GM10266 (cell line): ENCODE measurements around the gene MDK.

Experiments used
- DNase-seq: peaks from one replicate; pipeline ENCODE4 v3.0.0; 2012; ENCODE audit errors: extremely low spot score
- CTCF ChIP-seq: IDR thresholded peaks from 2 replicates; pipeline ENCODE4 v1.5.1; 2012; ENCODE audit warnings: mild to moderate bottlenecking, low read depth; ENCODE audit not compliant: control insufficient read depth, insufficient read depth; ENCODE audit errors: missing control alignments

MDK gene

GRCh38 chr11:46341454-46341853 lies 40.0 kb upstream of the MDK start:
- no peak for DNase-seq
- TF ChIP-seq CTCF = no peak

GRCh38 chr11:46342239-46342638 lies 39.2 kb upstream of the MDK start:
- no peak for DNase-seq
- no peak for TF ChIP-seq CTCF

GRCh38 chr11:46343520-46343919 lies 37.9 kb upstream of the MDK start:
- no peak for DNase-seq
- no peak for TF ChIP-seq CTCF

- peak; percentile 69 for DNase-seq
- TF ChIP-seq CTCF = peak; percentile 33
These were observed 36.3 kb upstream of the MDK start for GRCh38 chr11:46345131-46345597.

- no peak for DNase-seq
- no peak for TF ChIP-seq CTCF
These were observed 35.5 kb upstream of the MDK start for GRCh38 chr11:46345881-46346484.

GRCh38 chr11:46346886-46347636 lies 34.4 kb upstream of the MDK start, which contains the start of gene DGKZ:
Gene DGKZ (plus strand): TSS chr11:46347463. CDS start chr11:46347660, 197 bp downstream.
- peak; percentile 96 for DNase-seq
- peak; percentile 99 for TF ChIP-seq CTCF
